ENCODE data around the gene COMMD7.
A peak's percentile ranks its signal among the peaks of the same experiment; 100 is the strongest.

COMMD7 gene

GRCh38 chr20:32743237-32744112, at the start of gene COMMD7:
Gene COMMD7 (minus strand): TSS chr20:32743467. CDS start chr20:32743391, 76 bp downstream.
- DNase-seq = no peak

GRCh38 chr20:32792731-32793458, 49.6 kb upstream of the COMMD7 start:
- DNase-seq = no peak

GRCh38 chr20:32792316-32792715, 49.0 kb upstream of the COMMD7 start:
- no peak for DNase-seq

- DNase-seq = no peak
These were observed 47.4 kb upstream of the COMMD7 start for GRCh38 chr20:32790751-32791057.

- peak; percentile 50 to 69 for DNase-seq
These were observed 46.9 kb upstream of the COMMD7 start for GRCh38 chr20:32789896-32790750.

GRCh38 chr20:32787168-32787567, 43.9 kb upstream of the COMMD7 start:
- DNase-seq = no peak

GRCh38 chr20:32786059-32786760, 42.9 kb upstream of the COMMD7 start:
- DNase-seq = no peak

- DNase-seq = no peak
These were observed 41.3 kb upstream of the COMMD7 start for GRCh38 chr20:32784369-32785080.

GRCh38 chr20:32780749-32781655, 37.7 kb upstream of the COMMD7 start:
- DNase-seq = no peak

GRCh38 chr20:32780278-32780677, 37.0 kb upstream of the COMMD7 start:
- DNase-seq = no peak

- DNase-seq = no peak
These were observed 36.4 kb upstream of the COMMD7 start for GRCh38 chr20:32779500-32780211.

- DNase-seq = no peak
These were observed 34.1 kb upstream of the COMMD7 start for GRCh38 chr20:32777177-32777956.

- no peak for DNase-seq
These were observed 32.2 kb upstream of the COMMD7 start for GRCh38 chr20:32775336-32775991.

- DNase-seq = no peak
These were observed 30.6 kb upstream of the COMMD7 start for GRCh38 chr20:32773855-32774254.

GRCh38 chr20:32773223-32773622, 30.0 kb upstream of the COMMD7 start:
- no peak for DNase-seq

- no peak for DNase-seq
These were observed 28.8 kb upstream of the COMMD7 start for GRCh38 chr20:32772046-32772445.

GRCh38 chr20:32767418-32768198, 24.3 kb upstream of the COMMD7 start:
- no peak for DNase-seq

Data from SW 1271 (cell line).